GM21786 (cell line): ENCODE data around the gene OCA2.
"Not testable (repeated sequence)": the region's sequence is repeated elsewhere in the genome, so short reads cannot be mapped to it uniquely, and the experiment has no call there.

Experiments
- ATAC-seq: cut with Tn5 transposase; IDR thresholded peaks from one replicate; pipeline ENCODE4 v1.9.1; 2021; ENCODE audit not compliant: unreplicated experiment

Gene OCA2

GRCh38 chr15:28026221-28026620, 72.9 kb downstream of the OCA2 start:
- ATAC-seq = no peak

- ATAC-seq = no peak
Measured at GRCh38 chr15:28025413-28025812, 73.7 kb downstream of the OCA2 start.

GRCh38 chr15:28024889-28025250, 74.2 kb downstream of the OCA2 start:
- ATAC-seq = no peak

DNA sequence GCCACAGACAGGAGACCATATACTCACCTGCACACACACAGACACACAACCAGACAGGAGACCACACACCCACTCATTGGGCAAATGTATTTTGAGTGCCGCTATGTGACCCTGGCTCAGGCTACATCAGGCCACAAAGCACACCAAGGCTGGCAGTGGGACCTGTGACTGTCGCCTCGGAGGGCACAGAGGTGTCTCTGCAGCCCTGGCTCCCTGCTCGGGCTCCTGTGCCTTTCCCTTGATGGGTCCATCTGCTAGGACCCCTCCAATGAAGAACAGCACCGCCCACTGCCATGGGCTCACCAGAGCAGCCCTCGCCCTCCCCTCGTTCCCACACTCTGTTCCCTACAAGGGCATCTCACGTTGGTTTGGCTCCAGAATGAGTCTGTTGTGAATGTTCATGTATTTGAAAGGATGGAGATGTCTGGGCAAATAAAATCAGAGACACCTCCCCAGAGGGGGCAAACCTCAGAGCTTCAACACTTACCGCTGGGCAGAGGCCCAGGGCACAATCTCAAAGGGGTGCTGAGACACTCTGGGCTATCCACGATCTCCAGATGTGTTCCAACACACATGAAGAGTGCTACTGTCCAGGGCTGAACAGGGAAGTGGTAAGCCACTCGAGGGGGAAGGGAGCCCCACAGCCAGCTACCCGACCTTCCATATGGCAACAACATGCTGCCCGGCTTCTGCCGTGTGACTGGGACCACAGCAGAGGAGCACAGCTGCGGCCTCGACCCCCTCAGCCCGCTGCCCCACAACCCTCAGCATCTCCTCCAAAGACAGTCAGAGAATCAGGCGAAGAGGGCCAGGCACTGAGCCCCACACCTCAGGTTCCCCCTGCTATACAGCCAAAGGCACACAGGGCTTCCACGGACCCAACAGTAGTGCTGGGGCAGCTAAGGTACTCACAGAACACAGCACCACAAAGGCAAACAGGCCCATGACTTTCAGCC, 74.9 kb downstream of the OCA2 start:
- no peak for ATAC-seq

DNA sequence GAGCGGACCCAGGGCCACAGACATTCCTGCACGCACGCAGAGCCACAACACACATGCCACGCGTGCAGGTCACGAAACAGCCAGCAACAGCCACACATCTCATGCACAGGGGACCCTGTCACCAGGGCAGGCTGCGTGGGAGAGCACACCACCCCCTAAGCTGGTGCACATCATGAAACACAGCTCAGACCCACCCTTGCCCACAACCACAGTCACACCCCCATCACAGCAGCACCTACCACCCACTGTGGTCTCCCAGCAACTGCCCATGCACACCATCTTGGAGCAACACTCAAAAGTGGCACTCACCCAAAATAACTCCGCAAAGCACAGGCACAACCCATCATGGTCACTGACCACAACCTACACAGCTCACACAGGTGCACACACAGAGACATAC, 75.7 kb downstream of the OCA2 start:
- no peak for ATAC-seq

- no peak for ATAC-seq
Measured at GRCh38 chr15:28022961-28023360, 76.2 kb downstream of the OCA2 start.

DNA sequence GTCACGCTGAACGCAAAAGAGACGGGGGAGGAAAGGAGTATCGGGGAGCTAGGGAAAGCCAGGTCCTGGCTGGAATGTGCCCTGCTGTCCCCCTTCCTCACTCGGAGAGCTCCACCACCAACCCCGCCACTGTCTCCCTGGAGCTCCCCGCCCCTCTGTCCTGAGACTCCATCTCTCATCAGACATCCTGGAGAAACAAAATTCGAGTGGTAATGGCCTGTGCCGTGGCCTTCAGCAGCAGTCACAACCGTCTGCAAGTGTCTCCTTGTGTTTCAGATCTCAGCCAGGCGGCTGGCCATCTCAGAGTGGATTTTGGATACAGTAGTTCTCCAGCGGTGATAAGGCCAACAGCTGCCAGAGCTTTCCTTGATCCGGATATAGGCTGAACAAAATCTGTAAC, 76.9 kb downstream of the OCA2 start:
- no peak for ATAC-seq

DNA sequence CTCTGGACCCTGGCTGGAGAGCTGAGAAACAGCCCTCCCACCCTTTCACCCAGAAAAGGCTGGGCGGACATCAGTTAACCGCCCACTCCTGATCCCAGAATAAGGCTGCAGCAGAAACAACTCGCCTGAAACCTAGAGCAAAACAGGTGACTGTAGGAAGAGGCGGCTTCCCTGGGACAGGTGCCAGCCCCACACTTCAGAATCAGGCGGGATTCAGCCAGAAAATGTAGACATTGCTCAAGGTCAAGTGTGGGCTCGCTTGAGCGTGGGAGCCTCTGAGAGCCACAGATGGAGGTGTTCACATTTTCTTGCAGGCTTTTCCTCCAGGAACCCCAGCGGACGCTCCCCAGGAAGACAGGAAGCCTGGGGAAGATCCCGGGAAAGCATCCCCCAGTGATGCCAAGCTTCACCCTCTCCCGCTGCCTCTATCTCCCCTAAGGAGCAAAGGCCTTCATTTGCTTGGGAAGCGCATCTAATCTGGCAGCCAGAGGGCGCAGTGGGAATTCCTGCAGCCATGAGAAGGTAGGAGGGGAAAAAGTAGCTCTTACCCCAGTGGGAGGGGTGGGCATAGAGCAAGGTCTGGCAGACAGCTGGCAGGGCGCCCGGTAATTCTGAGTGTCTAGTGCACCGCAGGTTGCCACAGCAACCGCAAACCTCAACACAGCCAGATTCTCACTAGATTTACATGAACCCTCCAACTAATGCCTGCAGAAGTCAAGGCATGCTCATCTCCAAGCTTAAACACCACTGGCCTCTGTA, 77.7 kb downstream of the OCA2 start:
- ATAC-seq = no peak

DNA sequence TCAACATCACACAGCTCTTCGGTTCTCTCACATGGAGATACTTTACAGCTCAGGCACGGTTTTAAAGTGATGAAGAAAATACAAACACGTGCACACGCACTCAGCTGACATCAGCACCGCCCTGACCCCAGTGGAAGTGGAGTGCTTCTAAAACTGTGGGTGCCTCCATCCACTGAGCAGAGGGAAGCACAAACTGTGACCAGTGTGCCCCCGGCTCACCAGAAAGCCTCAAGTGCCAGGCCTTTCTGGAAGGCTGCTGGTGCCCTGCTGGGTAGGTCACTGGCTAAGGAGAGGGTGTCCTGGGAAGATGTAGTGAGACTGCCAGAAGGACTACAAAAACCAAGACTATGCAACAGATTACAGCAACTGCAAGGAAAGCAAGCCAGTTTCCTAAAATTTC, 78.5 kb downstream of the OCA2 start:
- ATAC-seq = no peak

GRCh38 chr15:28019594-28020309, 79.4 kb downstream of the OCA2 start:
- ATAC-seq = no peak

DNA sequence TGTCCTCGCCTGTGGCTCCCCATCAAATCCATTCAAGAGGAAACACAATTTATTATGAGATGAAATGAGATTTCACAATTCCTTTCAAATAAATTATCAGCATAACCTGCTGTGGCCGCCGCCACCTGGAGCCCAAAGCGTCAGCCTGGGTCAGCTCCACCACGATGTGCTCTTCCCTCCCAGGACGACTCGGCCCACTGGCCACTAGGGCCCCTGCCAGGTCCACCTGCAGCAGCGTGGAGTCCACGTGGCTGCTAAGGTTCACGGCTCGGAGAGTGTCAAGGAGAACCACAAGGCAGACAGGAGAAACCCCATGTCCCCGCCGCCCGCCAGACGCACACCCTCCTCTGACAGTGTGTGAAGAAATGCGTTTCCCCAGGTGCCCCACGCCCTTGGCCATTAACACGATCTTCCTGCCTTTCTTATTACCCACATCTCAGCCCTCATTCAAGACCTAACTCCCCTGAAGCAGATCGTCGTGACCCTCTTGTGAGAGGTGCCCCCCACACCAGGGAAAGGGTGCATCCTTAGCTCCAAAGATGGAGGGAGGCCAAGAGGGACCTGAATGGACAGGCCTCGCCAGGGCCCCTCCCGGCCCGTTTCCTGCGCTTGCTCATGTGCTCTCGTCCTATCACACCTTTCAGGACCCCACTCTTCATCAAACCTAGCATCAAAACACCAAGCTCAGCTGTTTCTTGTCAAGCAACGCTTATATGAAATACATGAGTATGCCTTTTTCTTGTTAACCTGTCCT, 80.6 kb downstream of the OCA2 start:
- no peak for ATAC-seq

- ATAC-seq = no peak
Measured at GRCh38 chr15:28017423-28017924, 81.6 kb downstream of the OCA2 start.

DNA sequence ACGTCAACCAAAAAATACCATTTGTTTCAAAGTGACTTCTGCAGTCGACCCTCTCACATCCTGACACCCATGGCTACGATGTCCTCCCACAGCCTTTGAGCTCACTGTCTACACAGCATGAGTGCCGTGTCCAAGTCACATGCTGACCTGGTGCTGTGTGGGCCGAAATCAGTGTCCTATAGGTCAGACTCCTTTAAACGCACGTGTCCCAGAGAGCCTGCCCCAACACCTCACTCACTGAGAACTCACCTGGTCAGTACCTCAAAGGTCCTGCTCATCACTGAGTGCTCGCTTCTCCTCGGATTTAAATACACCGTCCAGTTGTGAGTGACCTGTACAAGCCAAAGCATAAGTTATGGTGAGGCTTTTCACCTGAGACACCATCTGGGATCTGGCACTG, 83.3 kb downstream of the OCA2 start:
- no peak for ATAC-seq

DNA sequence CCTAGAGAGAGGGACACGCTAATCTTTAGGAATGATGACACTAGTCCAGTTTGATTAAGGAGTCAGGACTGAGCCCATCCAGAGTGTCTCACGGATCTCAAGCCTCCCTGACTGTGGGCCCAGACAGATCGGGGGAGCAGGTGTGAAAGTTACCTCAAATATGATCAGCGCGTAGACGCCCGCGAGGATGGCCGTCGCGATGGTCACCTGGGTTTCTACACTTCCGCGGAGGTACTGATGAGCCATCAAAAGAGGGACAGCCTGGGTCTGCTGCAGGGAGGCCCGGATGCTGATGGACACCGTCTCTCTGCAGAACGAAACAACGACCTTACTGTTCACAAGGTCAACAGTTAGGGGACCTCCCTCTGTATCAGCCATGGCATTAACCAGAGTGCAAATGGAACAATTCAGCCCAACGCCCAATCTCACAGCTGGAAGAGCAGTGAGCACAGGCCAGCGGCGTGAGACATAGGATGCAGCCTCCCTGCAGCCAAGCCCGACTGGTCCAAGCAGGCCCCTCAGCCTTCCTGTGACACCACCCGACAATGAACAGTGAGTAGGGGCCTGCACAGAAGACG, 84.4 kb downstream of the OCA2 start:
- no peak for ATAC-seq

GRCh38 chr15:28013976-28014375, 85.1 kb downstream of the OCA2 start:
- no peak for ATAC-seq

DNA sequence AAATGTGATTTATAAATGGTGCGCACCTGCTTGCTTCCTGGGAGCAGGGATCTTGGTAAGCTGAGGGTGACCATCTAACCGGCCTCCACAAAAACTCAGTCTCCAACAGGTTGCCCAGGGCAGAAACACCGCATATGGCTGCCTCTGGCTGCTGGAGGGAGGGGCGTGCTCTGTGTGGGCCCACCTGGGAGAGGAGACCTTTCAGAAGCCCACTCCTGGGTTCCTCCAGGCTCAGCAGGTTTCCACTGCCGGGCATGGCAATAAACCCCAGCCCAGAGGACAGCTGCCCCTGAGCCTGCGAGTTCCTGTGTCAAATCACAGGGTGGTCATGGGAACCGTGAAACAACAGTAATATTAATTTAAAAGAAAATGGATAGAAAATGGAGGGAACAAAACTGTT, 85.6 kb downstream of the OCA2 start:
- ATAC-seq = no peak

- ATAC-seq = no peak
Measured at GRCh38 chr15:28012231-28012630, 86.9 kb downstream of the OCA2 start.

DNA sequence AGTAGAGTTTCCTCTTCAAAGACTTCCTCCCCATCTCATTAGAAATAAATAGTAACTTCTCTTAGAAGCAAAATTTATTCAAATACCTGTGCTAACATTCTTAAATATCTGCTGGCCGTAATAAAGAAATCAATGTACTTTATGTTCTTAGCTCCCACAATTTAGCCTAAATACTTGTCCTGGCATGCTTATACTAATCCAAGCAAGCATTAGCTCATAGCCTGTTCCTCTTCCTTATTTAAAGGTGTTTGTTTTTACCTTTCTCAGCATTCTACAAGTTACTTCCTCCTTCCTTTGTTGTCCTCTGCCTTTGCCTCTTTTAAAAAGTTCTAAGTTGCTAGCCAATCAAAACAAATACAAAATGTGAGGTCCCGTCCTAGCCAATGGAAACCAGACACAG, 90.9 kb downstream of the OCA2 start:
- not testable (repeated sequence) for ATAC-seq

DNA sequence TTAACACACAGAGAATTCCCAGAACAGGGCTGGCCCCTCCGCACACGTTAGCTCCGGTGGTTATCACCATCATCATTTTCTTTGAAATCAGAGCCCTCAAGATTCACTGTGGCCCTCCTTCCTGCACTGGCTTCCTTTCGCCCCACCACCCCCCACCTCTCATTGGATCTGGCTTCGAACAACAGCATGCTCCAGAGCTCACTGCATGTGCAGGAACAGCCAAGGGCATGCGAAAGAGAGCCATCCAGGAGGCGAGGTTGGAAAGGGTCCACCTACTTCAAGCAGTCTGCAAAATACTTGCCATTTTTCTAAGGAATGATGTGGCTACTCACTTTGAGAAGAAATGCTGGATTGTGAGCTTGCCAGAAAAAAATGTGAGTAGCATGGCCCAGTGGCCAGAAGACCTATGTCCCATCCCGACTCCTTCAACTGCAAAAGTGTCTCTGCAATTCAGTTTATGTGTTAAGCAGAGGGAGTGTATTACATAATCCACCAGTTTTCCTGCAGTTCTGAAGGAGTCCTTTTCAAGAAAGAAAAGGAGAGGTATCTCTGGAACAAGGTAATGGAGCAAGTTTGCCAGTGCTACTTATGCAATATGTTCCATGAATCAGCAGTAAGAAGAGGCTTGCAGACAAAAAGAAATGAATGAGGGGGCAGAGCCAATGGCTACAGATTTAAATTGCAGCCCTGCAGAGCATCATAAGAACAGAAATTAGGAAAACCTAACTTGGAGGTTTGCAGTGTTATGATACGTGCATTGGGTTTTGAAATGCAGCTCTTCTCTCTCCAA, 92.8 kb downstream of the OCA2 start:
- no peak for ATAC-seq
